Esophagus (tissue), 2 donors: ENCODE data around the gene CEMIP. TPM values are rescaled to one million over a fixed set of nuclear protein-coding genes. Genes with fewer than 3 reads are reported as not detected.
"Not testable (repeated sequence)": the region's sequence is repeated elsewhere in the genome, so short reads cannot be mapped to it uniquely, and the experiment has no call there.

Experiments used
- H3K27ac ChIP-seq, 2 donors: one replicate each; pipeline ENCODE4 v1.5.1; 2013; ENCODE audit warnings: low read depth in 2 of 2, mild to moderate bottlenecking in 2 of 2, inconsistent platforms in 1 of 2, low read length in 1 of 2, moderate library complexity in 1 of 2
- H3K27me3 ChIP-seq, 2 donors: one replicate each; pipeline ENCODE4 v1.6.1; 2013; ENCODE audit warnings: low read length in 2 of 2, control low read depth in 1 of 2, mild to moderate bottlenecking in 1 of 2; ENCODE audit not compliant: insufficient read depth in 2 of 2, control insufficient read depth in 1 of 2
- H3K36me3 ChIP-seq, 2 donors: one replicate each; pipeline ENCODE4 v1.6.1; 2013; ENCODE audit warnings: low read length in 1 of 2; ENCODE audit not compliant: control insufficient read depth in 2 of 2, insufficient read depth in 2 of 2
- H3K4me1 ChIP-seq, 2 donors: one replicate each; pipeline ENCODE4 v1.6.1; 2013; ENCODE audit warnings: low read length in 1 of 2; ENCODE audit not compliant: control insufficient read depth in 2 of 2, insufficient read depth in 2 of 2
- H3K4me3 ChIP-seq, 2 donors: one replicate each; pipeline ENCODE4 v1.5.1; 2013; ENCODE audit warnings: low read length in 2 of 2, mild to moderate bottlenecking in 2 of 2, low read depth in 1 of 2, moderate library complexity in 1 of 2
- H3K9me3 ChIP-seq, 2 donors: one replicate each; pipeline ENCODE4 v1.6.1; 2013; ENCODE audit warnings: mild to moderate bottlenecking in 2 of 2, low read depth in 1 of 2, low read length in 1 of 2, moderate library complexity in 1 of 2; ENCODE audit not compliant: control insufficient read depth in 2 of 2, insufficient read depth in 1 of 2
- WGBS, 2 donors: extraction: QIAGEN DNeasy Blood & Tissue Kit; methylation state at CpG; one replicate each; pipeline ENCODE4 v1.1.7; 2013; 5-methylcytosine and 5-hydroxymethylcytosine counted together
- polyA plus RNA-seq, 2 donors: library from polyadenylated mRNA; stranded (reverse); fragments of 200-250 nt; gene quantifications; one replicate each; pipeline ENCODE4 v1.2.3, GENCODE V29; 2013
- donor health status: healthy with polysubstance abuse.
- donor health status: Bipolar disorder and iron deficiency.

CEMIP gene
- polyA plus RNA-seq, 2 donors: 2.0 to 2.2 TPM

DNA sequence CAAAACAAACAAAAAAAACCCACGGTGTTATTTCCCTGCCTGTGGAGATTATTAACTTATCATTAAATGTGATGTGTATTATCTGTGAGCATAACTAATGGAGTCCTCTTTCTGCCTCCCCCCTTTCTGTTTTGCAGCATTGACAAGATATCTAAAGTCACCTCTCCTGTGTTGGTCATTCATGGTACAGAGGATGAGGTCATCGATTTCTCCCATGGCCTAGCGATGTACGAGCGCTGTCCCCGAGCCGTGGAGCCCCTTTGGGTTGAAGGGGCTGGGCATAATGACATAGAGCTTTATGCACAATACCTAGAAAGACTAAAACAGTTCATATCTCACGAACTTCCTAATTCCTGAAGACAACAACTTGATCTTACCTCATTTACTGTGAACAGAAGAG, 25.2 kb upstream of the CEMIP start:
- H3K4me1 ChIP-seq: no peaks in the 10 kb centered on the region
- H3K4me3 ChIP-seq: no peak overlapping the region
- no peak overlapping the region for H3K27ac ChIP-seq
- H3K36me3 ChIP-seq: peaks cover 0 to 8% of the 10 kb centered on the region in 2 donors
- WGBS, 2 donors: 91 to 93% methylated on average over 8 of the region's 8 CpGs
- no peaks in the 10 kb centered on the region for H3K27me3 ChIP-seq
- H3K9me3 ChIP-seq: no peaks in the 10 kb centered on the region

DNA sequence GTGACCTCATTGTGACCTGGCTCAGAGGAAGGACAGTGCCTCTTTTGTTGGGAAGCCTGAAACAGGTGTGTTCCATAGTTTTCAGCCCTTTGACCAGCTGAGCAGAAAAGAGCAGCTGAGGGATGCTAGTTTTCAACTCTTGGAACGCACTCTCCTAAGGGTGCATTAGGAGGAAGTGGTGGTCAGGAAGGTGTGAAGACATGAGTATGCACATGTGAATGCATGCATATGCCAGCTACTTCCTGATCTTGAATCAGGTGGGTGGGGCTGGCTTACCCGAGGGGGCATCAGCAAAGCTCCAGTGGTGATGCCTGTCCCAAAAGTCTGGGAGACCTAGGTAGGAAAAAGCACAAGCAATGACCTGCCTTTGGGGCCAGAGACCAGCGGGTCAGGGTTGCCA, 23.3 kb upstream of the CEMIP start:
- Histone ChIP-seq H3K27ac (no peak overlapping the region), H3K27me3 (no peaks in the 10 kb centered on the region), H3K4me1 (no peaks in the 10 kb centered on the region), H3K9me3 (no peaks in the 10 kb centered on the region), H3K4me3 (no peak overlapping the region), H3K36me3 (peaks cover 0 to 4% of the 10 kb centered on the region in 2 donors)
- 74 to 78% methylated on average over 3 of the region's 3 CpGs for WGBS, 2 donors

DNA sequence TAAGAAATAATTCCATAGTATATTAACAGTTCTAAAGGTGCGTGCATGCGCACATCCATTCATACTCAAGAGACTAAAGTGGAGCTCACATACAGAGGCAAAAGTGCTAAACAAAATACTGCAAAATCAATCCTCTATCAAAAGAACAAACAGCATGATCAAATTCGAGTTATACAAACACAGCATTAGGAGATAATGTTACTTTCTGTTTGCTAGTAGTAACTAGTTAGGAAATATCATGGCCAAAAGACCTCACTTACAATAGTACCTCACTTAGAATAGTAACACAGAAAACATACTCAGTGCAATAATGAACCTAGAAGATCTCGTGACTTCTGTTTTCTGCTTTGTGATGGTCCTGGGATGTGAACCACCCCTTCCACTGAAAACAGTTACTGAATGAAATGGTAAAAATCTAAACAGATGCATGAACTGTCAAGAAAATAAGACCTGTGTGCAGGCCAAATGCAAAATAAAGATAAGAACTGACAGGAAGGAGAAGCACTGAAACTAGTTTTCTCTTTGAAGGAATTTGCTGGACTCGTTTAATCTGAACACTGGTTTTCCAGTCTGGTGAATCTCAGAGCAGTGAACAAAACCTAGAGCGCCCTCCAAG, 20.9 kb upstream of the CEMIP start:
- peaks cover 0 to 4% of the 10 kb centered on the region in 2 donors for H3K36me3 ChIP-seq
- H3K4me1 ChIP-seq: no peaks in the 10 kb centered on the region
- 71 to 79% methylated on average over 6 of the region's 6 CpGs for WGBS, 2 donors
- H3K27ac ChIP-seq: no peak overlapping the region
- H3K27me3 ChIP-seq: no peaks in the 10 kb centered on the region
- H3K4me3 ChIP-seq: no peak overlapping the region
- no peaks in the 10 kb centered on the region for H3K9me3 ChIP-seq

DNA sequence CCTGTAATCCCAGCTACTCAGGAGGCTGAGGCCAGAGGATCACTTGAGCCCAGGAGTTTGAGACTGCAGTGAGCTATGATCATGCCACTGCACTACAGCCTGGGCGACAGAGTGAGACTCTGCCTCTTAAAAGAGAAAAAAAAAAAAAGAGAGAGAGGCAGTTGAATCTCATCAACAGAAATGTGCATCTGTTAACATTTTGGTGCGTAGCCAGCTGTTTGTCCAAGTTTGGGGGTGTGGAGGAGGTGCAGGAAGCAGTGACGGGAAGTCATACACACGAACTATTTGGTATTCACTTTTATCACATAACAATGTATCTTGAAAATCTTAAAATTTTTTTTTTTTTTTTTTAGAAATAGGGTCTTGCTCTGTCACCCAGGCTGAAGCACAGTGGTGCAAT, 18.2 kb upstream of the CEMIP start:
- no peaks in the 10 kb centered on the region for H3K36me3 ChIP-seq
- 38 to 47% methylated on average over 4 of the region's 4 CpGs for WGBS, 2 donors
- H3K4me1 ChIP-seq: no peaks in the 10 kb centered on the region
- no peaks in the 10 kb centered on the region for H3K9me3 ChIP-seq
- no peaks in the 10 kb centered on the region for H3K27me3 ChIP-seq
- no peak overlapping the region for H3K4me3 ChIP-seq
- no peak overlapping the region for H3K27ac ChIP-seq

DNA sequence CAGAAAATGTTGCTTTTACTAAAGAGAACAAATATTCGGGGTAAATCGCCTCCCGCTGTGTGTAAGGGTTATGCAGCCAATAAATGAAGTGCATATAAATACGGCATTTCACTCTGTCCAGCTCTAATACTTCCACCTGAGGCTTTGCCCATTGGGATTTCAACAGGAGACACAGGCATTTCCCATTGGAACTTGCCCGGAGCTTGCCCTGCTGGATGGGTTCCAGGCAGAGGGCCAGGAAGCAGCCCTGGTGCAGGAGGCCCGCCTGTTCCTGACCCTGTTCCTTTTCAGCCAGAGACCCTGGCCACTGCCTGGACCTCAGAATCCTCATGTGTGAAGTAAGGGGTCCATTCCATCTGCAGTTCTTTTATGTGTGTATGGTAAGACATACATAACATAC, 17.4 kb upstream of the CEMIP start:
- Histone ChIP-seq H3K4me1 (no peaks in the 10 kb centered on the region), H3K9me3 (no peaks in the 10 kb centered on the region), H3K27me3 (no peaks in the 10 kb centered on the region), H3K27ac (no peak overlapping the region), H3K4me3 (no peak overlapping the region), H3K36me3 (no peaks in the 10 kb centered on the region)
- 83 to 91% methylated on average over 6 of the region's 6 CpGs for WGBS, 2 donors

DNA sequence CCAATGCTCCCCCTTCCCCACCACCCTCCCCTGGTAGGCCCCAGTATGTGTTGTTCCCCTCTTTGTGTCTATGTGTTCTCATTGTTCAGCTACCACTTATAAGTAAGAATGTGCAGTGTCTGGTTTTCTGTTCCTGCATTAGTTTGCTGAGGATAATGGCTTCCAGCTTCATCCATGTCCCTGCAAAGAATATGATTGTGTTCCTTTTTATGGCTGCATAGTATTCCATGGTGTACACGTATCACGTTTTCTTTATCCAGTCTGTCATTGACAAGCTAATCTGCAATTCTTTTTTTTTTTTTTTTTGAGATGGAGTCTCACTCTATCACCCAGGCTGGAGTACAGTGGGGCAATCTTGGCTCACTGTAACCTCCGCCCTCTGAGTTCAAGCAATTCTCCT, 15.9 kb upstream of the CEMIP start:
- not testable (repeated sequence) for H3K36me3 ChIP-seq, H3K4me3 ChIP-seq, H3K4me1 ChIP-seq, H3K9me3 ChIP-seq, H3K27ac ChIP-seq, H3K27me3 ChIP-seq
- 94 to 98% methylated on average over 3 of the region's 3 CpGs for WGBS, 2 donors

DNA sequence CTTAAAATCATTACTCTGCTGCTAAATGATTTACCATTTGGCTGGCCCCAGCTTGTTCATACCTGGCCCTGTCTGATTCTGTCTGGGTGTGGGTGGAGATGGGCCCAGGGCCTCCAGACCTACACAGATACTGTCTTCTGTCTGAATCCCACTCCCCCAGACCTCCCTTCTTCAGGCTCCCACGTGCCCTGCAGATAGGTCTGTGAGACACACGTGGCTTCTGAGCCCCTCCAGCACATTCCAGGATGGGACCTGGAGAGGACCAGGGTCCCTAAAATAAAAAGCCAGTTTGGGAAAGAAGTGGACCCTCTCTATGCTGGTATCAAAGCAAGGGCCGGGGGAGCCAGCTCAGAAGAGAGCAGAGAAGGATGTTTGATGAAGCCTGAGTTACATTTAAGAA, 14.6 kb upstream of the CEMIP start:
- H3K36me3 ChIP-seq: no peaks in the 10 kb centered on the region
- 65 to 81% methylated on average over 3 of the region's 3 CpGs for WGBS, 2 donors
- no peaks in the 10 kb centered on the region for H3K27me3 ChIP-seq

DNA sequence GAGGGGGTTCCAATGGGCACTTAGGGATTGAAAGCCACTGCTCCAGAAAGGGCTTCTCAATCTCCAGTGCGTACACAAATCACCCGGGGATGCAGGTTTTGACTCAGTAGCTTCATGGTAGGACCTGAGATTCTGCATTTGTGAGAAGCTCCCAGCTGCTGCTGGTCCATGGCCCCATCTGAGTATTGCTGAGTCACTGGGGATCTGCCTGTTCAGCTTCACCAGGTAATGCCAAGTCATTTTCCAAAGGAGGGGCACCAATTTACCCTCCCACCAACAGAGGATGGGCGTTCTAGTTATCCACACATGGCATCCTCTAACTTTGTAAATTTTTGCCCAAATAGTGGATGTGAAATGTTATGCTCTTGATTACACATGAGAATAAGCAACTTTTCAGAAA, 12.9 kb upstream of the CEMIP start:
- H3K9me3 ChIP-seq: no peaks in the 10 kb centered on the region
- H3K4me1 ChIP-seq: no peaks in the 10 kb centered on the region
- no peak overlapping the region for H3K4me3 ChIP-seq
- no peak overlapping the region for H3K27ac ChIP-seq
- H3K36me3 ChIP-seq: no peaks in the 10 kb centered on the region
- WGBS, 2 donors: 88 to 96% methylated on average over 3 of the region's 3 CpGs
- no peaks in the 10 kb centered on the region for H3K27me3 ChIP-seq

More for the DNA sequence above, 14.6 kb upstream of the CEMIP start:
- Histone ChIP-seq H3K27ac (no peak overlapping the region), H3K4me1 (no peaks in the 10 kb centered on the region), H3K9me3 (no peaks in the 10 kb centered on the region), H3K4me3 (no peak overlapping the region)

DNA sequence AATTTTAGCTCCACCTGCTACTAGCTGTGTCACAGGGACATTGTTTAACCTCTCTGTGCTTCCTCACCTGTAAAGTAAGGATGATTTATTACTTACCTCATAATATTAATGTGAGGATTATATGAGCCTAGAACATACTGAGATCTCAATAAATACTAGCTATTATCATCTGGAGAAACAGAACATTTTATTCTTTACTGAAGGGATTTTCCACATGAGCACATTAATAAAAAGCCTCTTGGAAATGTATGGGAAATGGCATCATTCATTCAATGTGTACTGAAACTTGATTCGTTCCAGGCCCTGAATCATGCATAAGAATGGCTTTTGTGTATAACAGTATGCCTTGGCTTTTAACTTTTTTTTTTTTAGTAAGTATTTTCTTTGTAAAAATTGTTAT, 11.0 kb upstream of the CEMIP start:
- Histone ChIP-seq H3K4me1 (no peaks in the 10 kb centered on the region), H3K27ac (no peak overlapping the region), H3K27me3 (no peaks in the 10 kb centered on the region), H3K9me3 (no peaks in the 10 kb centered on the region), H3K36me3 (no peaks in the 10 kb centered on the region), H3K4me3 (no peak overlapping the region)
- WGBS, 2 donors: 53 to 69% methylated on average over 1 of the region's 1 CpG

DNA sequence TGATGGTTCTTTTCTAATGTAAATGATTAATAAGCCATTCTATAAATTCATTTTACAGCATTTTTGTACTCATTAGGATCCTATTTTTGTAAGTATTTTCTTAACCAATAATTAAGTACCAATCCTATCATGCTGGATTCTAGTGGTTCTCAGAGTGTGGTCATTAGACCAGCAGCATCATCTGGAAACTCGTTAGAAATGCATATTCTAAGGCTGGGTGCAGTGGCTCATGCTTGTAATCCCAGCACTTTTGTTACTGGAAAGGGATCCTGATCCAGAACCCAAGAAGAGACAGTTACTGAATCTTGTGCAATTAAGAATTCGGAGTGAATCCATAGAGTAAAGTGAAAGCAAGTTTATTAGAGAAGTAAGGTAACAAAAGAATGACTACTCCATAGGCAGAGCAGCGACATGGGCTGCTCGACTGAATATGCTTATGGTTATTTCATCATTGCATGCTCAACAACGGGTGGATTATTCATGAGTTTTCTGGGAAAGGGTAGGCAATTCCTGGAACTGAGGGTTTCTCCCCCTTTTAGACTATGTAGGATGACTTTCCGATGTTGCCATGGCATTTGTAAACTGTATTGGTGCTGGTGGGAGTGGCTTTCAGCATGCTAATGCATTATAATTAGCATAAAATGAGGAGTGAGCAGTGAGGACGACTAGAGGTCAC, 9.9 kb upstream of the CEMIP start:
- H3K36me3 ChIP-seq: no peaks in the 10 kb centered on the region
- no peak overlapping the region for H3K27ac ChIP-seq
- H3K4me3 ChIP-seq: no peak overlapping the region
- no peaks in the 10 kb centered on the region for H3K27me3 ChIP-seq
- 81 to 83% methylated on average over 7 of the region's 7 CpGs for WGBS, 2 donors
- no peaks in the 10 kb centered on the region for H3K4me1 ChIP-seq
- H3K9me3 ChIP-seq: no peaks in the 10 kb centered on the region
